ENCODE results near the gene RAP1GAP2.

RAP1GAP2 gene

DNA sequence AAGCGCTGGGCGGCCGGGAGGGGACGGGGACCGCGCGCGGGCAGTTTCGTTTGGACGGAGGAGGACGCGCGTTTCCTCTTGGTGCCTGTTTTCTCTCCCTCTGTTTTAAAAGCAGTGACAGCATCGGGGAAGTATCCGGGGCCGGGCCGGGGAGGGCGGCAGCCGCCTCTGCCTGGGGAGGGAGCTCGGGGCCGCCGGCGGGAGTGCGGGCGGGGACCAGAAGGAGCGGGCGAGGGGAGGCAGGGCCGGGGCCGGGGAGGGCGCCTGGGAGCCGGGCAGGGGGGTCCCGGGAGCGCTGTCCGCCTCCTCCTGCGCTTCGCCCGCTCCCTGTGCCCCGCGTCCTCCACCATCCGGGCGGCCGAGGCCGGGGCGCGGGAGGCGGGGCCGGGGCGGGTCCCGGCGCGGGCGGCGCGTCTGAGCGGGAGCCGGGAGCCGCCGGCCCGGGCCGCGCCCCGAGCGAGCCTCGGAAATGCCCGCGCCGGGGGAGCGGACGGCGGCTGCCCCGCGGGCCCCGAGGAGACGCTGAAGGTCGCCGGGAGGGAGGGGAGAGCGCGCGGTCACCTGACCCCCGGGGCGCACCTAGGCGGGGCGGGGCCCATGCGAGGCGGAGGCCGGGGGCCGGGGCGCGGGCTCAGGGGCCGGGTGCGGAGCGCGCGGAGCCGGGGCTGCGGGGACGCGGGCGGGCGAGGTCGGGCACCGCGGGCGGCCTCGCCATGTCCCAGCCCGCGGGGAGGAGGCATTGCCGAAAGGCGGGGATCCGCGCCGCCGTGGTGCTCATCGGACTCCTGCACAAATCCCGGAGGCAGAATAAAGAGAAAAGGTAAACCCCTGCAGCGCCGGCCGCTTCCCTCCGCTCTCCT is 57.3 kb downstream of the RAP1GAP2 start:
- FAIRE-seq (no peak), DNase-seq (ENCODE audit: insufficient read length, low spot score) (no peak)
- TF ChIP-seq, protein P1, sequence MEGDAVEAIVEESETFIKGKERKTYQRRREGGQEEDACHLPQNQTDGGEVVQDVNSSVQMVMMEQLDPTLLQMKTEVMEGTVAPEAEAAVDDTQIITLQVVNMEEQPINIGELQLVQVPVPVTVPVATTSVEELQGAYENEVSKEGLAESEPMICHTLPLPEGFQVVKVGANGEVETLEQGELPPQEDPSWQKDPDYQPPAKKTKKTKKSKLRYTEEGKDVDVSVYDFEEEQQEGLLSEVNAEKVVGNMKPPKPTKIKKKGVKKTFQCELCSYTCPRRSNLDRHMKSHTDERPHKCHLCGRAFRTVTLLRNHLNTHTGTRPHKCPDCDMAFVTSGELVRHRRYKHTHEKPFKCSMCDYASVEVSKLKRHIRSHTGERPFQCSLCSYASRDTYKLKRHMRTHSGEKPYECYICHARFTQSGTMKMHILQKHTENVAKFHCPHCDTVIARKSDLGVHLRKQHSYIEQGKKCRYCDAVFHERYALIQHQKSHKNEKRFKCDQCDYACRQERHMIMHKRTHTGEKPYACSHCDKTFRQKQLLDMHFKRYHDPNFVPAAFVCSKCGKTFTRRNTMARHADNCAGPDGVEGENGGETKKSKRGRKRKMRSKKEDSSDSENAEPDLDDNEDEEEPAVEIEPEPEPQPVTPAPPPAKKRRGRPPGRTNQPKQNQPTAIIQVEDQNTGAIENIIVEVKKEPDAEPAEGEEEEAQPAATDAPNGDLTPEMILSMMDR (IDR thresholded peaks at IDR 0.05; ENCODE audit: insufficient read depth, missing control alignments): no peak

DNA sequence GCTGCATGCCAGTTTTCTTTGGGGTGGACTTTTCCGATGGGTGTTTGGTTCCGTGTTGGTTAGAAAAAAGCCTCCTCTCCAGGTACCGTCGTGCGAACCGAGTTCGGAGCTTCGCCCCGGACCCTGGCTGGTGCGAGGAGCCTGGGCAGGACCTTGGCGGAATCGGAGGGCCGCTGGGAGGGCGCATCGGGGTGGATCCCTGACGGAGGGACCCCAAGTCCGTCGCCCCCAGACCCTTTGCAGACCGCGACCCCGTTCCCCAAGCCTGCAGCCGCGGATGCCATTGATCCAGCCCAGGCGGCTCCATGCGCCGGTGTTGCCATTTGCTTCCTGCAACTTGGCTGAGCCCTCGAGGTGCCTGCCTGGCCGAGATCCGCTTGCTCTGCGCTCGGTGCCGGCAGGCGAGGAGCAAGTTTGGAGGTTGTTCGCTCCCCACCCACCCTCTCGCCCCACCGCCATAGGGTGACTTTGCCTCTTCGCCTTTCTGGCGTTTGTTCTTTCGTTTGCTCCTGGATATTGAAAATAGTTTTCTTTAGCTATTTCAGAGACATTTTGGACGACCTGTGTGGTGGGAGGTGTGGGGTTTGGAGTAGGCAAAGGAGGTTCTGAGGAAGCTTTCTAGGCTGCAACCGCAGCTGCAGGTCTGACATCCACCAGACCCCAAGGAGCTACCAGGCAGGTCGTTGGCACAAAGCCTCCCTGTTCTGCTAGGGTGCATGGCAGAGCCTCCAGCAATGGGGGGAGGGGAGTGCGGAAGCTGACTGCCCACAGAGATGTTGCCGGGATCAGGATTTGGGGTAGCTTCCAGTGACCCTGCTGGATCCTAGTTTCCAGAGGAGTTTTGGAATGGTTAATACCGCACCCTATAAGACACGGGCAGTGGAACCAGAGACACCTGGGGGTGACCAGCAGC is 58.2 kb downstream of the RAP1GAP2 start:
- DNase-seq (ENCODE audit: insufficient read length, low spot score): no peak
- TF ChIP-seq, protein P1 (IDR thresholded peaks at IDR 0.05; ENCODE audit: insufficient read depth, missing control alignments): no peak
- FAIRE-seq: no peak

DNA sequence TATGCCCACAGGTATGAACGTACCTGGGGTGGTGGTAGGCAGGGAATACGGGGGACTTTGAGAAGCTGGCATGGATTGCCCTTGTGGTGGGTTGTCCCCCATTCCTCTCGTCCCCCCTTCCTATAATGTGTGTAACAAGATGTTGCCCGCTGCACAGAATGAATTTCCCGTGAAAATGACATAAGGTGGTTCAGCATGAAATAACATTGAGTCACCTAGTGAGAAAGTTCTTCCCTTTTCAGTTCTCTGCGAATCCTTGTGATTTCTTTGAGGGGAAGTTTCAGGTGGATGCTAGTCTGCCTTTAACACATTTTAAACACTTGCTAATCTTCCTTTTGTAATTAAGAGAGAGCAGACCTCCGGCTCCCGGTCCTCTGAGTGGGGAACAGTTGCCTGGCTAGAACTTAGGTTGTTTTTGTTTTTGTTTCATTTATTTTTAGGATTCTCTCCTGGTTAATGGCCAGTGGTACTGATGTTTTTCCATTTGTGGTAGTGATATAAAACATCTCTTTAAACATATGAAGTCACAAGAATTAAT is 58.9 kb downstream of the RAP1GAP2 start:
- TF ChIP-seq, protein P1 (IDR thresholded peaks at IDR 0.05; ENCODE audit: insufficient read depth, missing control alignments): no peak
- DNase-seq (ENCODE audit: insufficient read length, low spot score) (no peak), FAIRE-seq (no peak)

DNA sequence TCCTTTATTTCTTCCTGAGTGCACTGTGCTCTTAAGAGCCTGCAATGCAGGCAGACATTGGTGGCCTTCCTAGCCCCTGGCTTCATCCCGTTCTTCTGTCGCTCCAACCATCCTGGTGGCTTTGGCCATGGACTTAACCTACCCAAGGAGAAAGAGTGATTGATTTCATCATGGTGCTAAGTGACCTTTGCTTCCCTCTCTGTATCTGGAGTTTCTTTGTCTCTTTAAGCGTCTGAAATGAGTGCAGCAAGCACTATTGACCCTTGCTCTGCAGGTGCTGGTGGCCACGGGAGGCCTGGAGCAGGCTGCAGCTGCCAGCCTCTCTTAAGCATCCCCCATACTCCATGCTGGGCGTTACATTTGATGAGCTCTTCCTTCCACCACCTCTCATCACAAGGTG is 60.5 kb downstream of the RAP1GAP2 start:
- TF ChIP-seq, protein P1 (IDR thresholded peaks at IDR 0.05; ENCODE audit: insufficient read depth, missing control alignments): no peak
- FAIRE-seq (no peak), DNase-seq (ENCODE audit: insufficient read length, low spot score) (no peak)

DNA sequence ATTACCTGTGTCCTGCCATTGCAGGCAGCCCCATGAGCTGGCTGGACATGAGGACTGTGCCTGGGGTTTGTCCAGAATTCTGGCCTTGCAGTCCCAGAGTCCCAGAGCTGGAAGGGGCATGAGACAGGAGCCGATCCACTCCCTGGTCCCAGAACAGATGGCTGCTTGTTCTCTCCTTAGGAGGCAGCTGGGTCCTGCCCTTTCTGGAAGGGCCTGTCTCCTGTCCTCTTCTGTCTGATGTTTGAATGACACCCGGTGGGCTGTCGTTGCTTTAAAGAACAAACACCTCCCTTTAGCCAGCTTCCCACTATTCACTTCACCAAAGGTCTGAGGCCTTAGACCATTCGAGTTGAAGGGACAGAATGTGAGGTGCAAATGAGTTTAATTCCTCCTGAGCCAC is 63.8 kb downstream of the RAP1GAP2 start:
- FAIRE-seq (no peak), DNase-seq (ENCODE audit: insufficient read length, low spot score) (peak; percentile 62)
- TF ChIP-seq, protein P1 (IDR thresholded peaks at IDR 0.05; ENCODE audit: insufficient read depth, missing control alignments): no peak

DNA sequence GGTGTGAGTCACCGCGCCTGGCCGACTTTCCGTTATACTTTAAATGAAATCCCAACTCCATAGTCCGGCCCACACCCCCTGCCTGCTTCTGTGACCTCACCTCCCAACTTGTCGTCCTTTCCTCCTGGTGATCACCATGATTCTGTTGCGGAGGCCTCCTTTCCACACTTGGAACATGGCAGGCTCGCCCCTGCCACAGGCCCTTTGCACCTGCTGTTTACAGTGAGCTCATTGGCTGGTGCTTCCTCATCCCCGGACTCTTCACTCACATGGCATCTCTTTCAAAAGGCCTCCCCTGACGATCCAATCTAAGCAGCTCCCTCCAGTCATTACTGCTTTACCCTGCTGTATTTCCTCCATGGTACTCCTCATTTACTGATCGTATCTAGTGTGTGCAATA is 64.6 kb downstream of the RAP1GAP2 start:
- FAIRE-seq (no peak), DNase-seq (ENCODE audit: insufficient read length, low spot score) (no peak)
- TF ChIP-seq, protein P1 (IDR thresholded peaks at IDR 0.05; ENCODE audit: insufficient read depth, missing control alignments): no peak
